Mesenchymal stem cell (in vitro differentiated cells and primary cell): ENCODE results near the gene ZNF570.

Experiments
- DNase-seq: peaks from one replicate; pipeline ENCODE4 v3.0.0-alpha.2; 2013
- H2AFZ ChIP-seq: one replicate; pipeline ENCODE4 v1.6.1; 2013; ENCODE audit warnings: low read depth, mild to moderate bottlenecking, control low read depth, inconsistent platforms, low read length, moderate library complexity
- H2AK5ac ChIP-seq: 2 replicates; pipeline ENCODE4 v1.6.1; 2013; ENCODE audit warnings: low read length, moderate library complexity, mild to moderate bottlenecking, inconsistent platforms; ENCODE audit not compliant: severe bottlenecking
- H2BK120ac ChIP-seq: one replicate; pipeline ENCODE4 v1.6.1; 2013; ENCODE audit warnings: low read depth, mild to moderate bottlenecking, inconsistent platforms, low read length, moderate library complexity
- H2BK12ac ChIP-seq, 2 experiments: one replicate each; pipeline ENCODE4 v1.6.1; 2013; ENCODE audit warnings: inconsistent platforms in 2 of 2, low read length in 2 of 2, mild to moderate bottlenecking in 2 of 2, moderate library complexity in 2 of 2, control low read depth in 1 of 2
- H2BK15ac ChIP-seq: one replicate; pipeline ENCODE4 v1.6.1; 2013; ENCODE audit warnings: mild to moderate bottlenecking, low read depth, inconsistent platforms; ENCODE audit not compliant: poor library complexity, severe bottlenecking
- H2BK5ac ChIP-seq: 2 replicates; pipeline ENCODE4 v1.6.1; 2013; ENCODE audit warnings: low read depth, mild to moderate bottlenecking, low read length, control low read depth, inconsistent platforms; ENCODE audit not compliant: poor library complexity, severe bottlenecking
- H3K14ac ChIP-seq, 2 experiments: one replicate each; pipeline ENCODE4 v1.6.1; 2013; ENCODE audit warnings: inconsistent platforms in 2 of 2, low read length in 2 of 2, control low read depth in 1 of 2, mild to moderate bottlenecking in 1 of 2, moderate library complexity in 1 of 2
- H3K18ac ChIP-seq, 2 experiments: one replicate each; pipeline ENCODE4 v1.6.1; 2013; ENCODE audit warnings: inconsistent platforms in 2 of 2, low read length in 2 of 2, control low read depth in 1 of 2, low read depth in 1 of 2, mild to moderate bottlenecking in 1 of 2
- H3K23ac ChIP-seq, 2 experiments: one replicate each; pipeline ENCODE4 v1.6.1; 2013; ENCODE audit warnings: inconsistent platforms in 2 of 2, low read length in 2 of 2, mild to moderate bottlenecking in 2 of 2, moderate library complexity in 2 of 2, control low read depth in 1 of 2
- H3K27ac ChIP-seq: 2 replicates; pipeline ENCODE4 v1.5.1; 2013; ENCODE audit warnings: mild to moderate bottlenecking, moderate library complexity, low read length, control low read depth, inconsistent platforms; ENCODE audit not compliant: poor library complexity, severe bottlenecking
- H3K27me3 ChIP-seq, 2 experiments: 2 replicates each; pipeline versions ENCODE4 v1.6.1 to v1.7.0; 2013; ENCODE audit warnings: low read length in 2 of 2, mild to moderate bottlenecking in 2 of 2, moderate library complexity in 2 of 2, control low read depth in 1 of 2, inconsistent platforms in 1 of 2; ENCODE audit not compliant: control insufficient read depth in 1 of 2, insufficient read depth in 1 of 2
- H3K36me3 ChIP-seq, 2 experiments: 2 replicates each; pipeline versions ENCODE4 v1.6.1 to v1.7.0; 2013; ENCODE audit warnings: low read length in 2 of 2, control low read depth in 1 of 2, inconsistent platforms in 1 of 2, low read depth in 1 of 2, mild to moderate bottlenecking in 1 of 2; ENCODE audit not compliant: insufficient read depth in 2 of 2, control insufficient read depth in 1 of 2
- H3K4ac ChIP-seq, 2 experiments: one replicate each; pipeline ENCODE4 v1.6.1; 2013; ENCODE audit warnings: inconsistent platforms in 2 of 2, low read length in 2 of 2, mild to moderate bottlenecking in 2 of 2, moderate library complexity in 2 of 2, control low read depth in 1 of 2, low read depth in 1 of 2
- H3K4me1 ChIP-seq: 2 replicates; pipeline ENCODE4 v1.6.1; 2013; ENCODE audit warnings: low read depth, low read length, control low read depth; ENCODE audit not compliant: control insufficient read depth, insufficient read depth
- H3K4me2 ChIP-seq: 2 replicates; pipeline ENCODE4 v1.6.1; 2013; ENCODE audit warnings: low read length, mild to moderate bottlenecking, inconsistent platforms; ENCODE audit not compliant: poor library complexity, severe bottlenecking
- H3K4me3 ChIP-seq, 2 experiments: 2 replicates each; pipeline versions ENCODE4 v1.5.1 to v1.7.0; 2013; ENCODE audit warnings: low read length in 2 of 2, mild to moderate bottlenecking in 2 of 2, control low read depth in 1 of 2, low read depth in 1 of 2; ENCODE audit not compliant: insufficient read depth in 1 of 2
- H3K79me1 ChIP-seq: replicated peaks from 2 replicates; pipeline ENCODE4 v1.6.1; 2013; ENCODE audit warnings: mild to moderate bottlenecking, control low read depth, low read length, inconsistent platforms; ENCODE audit not compliant: poor library complexity, severe bottlenecking
- H3K9ac ChIP-seq: 2 replicates; pipeline ENCODE4 v1.7.0; 2013; ENCODE audit warnings: mild to moderate bottlenecking, low read length, moderate library complexity
- H3K9me3 ChIP-seq: 2 replicates; pipeline ENCODE4 v1.7.0; 2013; ENCODE audit warnings: mild to moderate bottlenecking, low read length; ENCODE audit not compliant: control insufficient read depth
- H4K8ac ChIP-seq: one replicate; pipeline ENCODE4 v1.6.1; 2013; ENCODE audit warnings: inconsistent platforms, mild to moderate bottlenecking, low read length, moderate library complexity
- H4K91ac ChIP-seq: one replicate; pipeline ENCODE4 v1.6.1; 2013; ENCODE audit warnings: mild to moderate bottlenecking, low read length, inconsistent platforms
- WGBS: methylation state at CpG from one replicate; pipeline ENCODE4 v1.1.7; 2013; ENCODE audit warnings: mixed read lengths; 5-methylcytosine and 5-hydroxymethylcytosine counted together

ZNF570 gene

GRCh38 chr19:37519890-37520289 lies 50.7 kb downstream of the ZNF570 start:
- no peak overlapping the region for H2AFZ ChIP-seq
- peaks cover 0 to 21% of the 10 kb centered on the region in 2 experiments for H3K36me3 ChIP-seq
- no peak overlapping the region for H3K9ac ChIP-seq
- no peak overlapping the region for H4K91ac ChIP-seq
- no peak overlapping the region for H2BK5ac ChIP-seq
- no peaks in the 10 kb centered on the region for H3K4me1 ChIP-seq
- peak; percentile 18 for DNase-seq
- no peaks in the 10 kb centered on the region for H3K79me1 ChIP-seq
- no peak overlapping the region for H3K27ac ChIP-seq
- H2BK120ac ChIP-seq, result no peak overlapping the region
- no peak overlapping the region for H3K4me2 ChIP-seq
- no peaks in the 10 kb centered on the region for H3K27me3 ChIP-seq
- H3K14ac ChIP-seq, result no peak overlapping the region
- no peak overlapping the region for H4K8ac ChIP-seq
- H3K23ac ChIP-seq, result no peak overlapping the region
- H3K18ac ChIP-seq, result no peak overlapping the region
- H3K4ac ChIP-seq, result no peak overlapping the region
- peaks cover 63% of the 10 kb centered on the region for H3K9me3 ChIP-seq
- no peak overlapping the region for H2AK5ac ChIP-seq
- no peak overlapping the region for H2BK12ac ChIP-seq
- WGBS, result 30% methylated on average over 2 of the region's 2 CpGs
- H3K4me3 ChIP-seq, result peak overlapping the region in 1 of 2 experiments; percentile 41
- no peak overlapping the region for H2BK15ac ChIP-seq

GRCh38 chr19:37537391-37537947 lies 68.3 kb downstream of the ZNF570 start:
- no peak overlapping the region for H4K8ac ChIP-seq
- no peak overlapping the region for H3K18ac ChIP-seq
- H3K36me3 ChIP-seq, result peaks cover 9 to 35% of the 10 kb centered on the region in 2 experiments
- H3K27ac ChIP-seq, result no peak overlapping the region
- H3K4me2 ChIP-seq, result no peak overlapping the region
- WGBS, result 96% methylated on average over 7 of the region's 7 CpGs
- H3K4me3 ChIP-seq, result peak overlapping the region in 1 of 2 experiments; percentile 30
- H3K9ac ChIP-seq, result no peak overlapping the region
- H3K23ac ChIP-seq, result no peak overlapping the region
- no peak overlapping the region for H3K4ac ChIP-seq
- no peak overlapping the region for H2BK5ac ChIP-seq
- no peak overlapping the region for H2AFZ ChIP-seq
- no peaks in the 10 kb centered on the region for H3K27me3 ChIP-seq
- peaks cover 74% of the 10 kb centered on the region for H3K9me3 ChIP-seq
- H3K79me1 ChIP-seq, result no peaks in the 10 kb centered on the region
- no peak overlapping the region for H2BK12ac ChIP-seq
- DNase-seq, result peak; percentile 21
- H4K91ac ChIP-seq, result no peak overlapping the region
- no peak overlapping the region for H2BK120ac ChIP-seq
- H2AK5ac ChIP-seq, result no peak overlapping the region
- H2BK15ac ChIP-seq, result no peak overlapping the region
- no peak overlapping the region for H3K14ac ChIP-seq
- no peaks in the 10 kb centered on the region for H3K4me1 ChIP-seq
